HG02571 (cell line): ENCODE data around the gene IDH3G.
"Not testable (repeated sequence)": the region's sequence is repeated elsewhere in the genome, so short reads cannot be mapped to it uniquely, and the experiment has no call there.

Experiments used
- ATAC-seq: cut with Tn5 transposase; IDR thresholded peaks from one replicate; pipeline ENCODE4 v1.9.1; 2021; ENCODE audit warnings: mild to moderate bottlenecking, moderate library complexity; ENCODE audit not compliant: unreplicated experiment

IDH3G gene

GRCh38 chrX:153794018-153794896 is at the start of gene IDH3G, which contains the start of gene SSR4:
IDH3G (minus strand) TSS chrX:153794375; CDS start chrX:153794326, 49 bp downstream.
SSR4 (plus strand) TSS chrX:153794668; CDS start chrX:153794688, 20 bp downstream.
- ATAC-seq: peak; percentile 88

- no peak for ATAC-seq
Measured at GRCh38 chrX:153836921-153837320, 42.7 kb upstream of the IDH3G start.

GRCh38 chrX:153832728-153833127 is 38.6 kb upstream of the IDH3G start:
- ATAC-seq: no peak

- no peak for ATAC-seq
Measured at GRCh38 chrX:153831429-153832150, 37.4 kb upstream of the IDH3G start.

- ATAC-seq: no peak
Measured at GRCh38 chrX:153830640-153831428, 36.7 kb upstream of the IDH3G start.

GRCh38 chrX:153829799-153830639 is 35.8 kb upstream of the IDH3G start, which contains the start of gene PDZD4:
PDZD4 (minus strand) TSS chrX:153830544; CDS start chrX:153830298, 246 bp downstream.
- no peak for ATAC-seq

- no peak for ATAC-seq
Measured at GRCh38 chrX:153829549-153829798, 35.3 kb upstream of the IDH3G start.

- ATAC-seq: no peak
Measured at GRCh38 chrX:153828723-153829548, 34.8 kb upstream of the IDH3G start.

- ATAC-seq: no peak
Measured at GRCh38 chrX:153828308-153828707, 34.1 kb upstream of the IDH3G start.

- no peak for ATAC-seq
Measured at GRCh38 chrX:153827903-153828302, 33.7 kb upstream of the IDH3G start.

- ATAC-seq: no peak
Measured at GRCh38 chrX:153827016-153827415, 32.8 kb upstream of the IDH3G start.

- ATAC-seq: no peak
Measured at GRCh38 chrX:153825042-153825441, 30.9 kb upstream of the IDH3G start.

GRCh38 chrX:153824348-153824747 is 30.2 kb upstream of the IDH3G start:
- no peak for ATAC-seq

- ATAC-seq: no peak
Measured at GRCh38 chrX:153821066-153821465, 26.9 kb upstream of the IDH3G start.

- no peak for ATAC-seq
Measured at GRCh38 chrX:153820601-153821000, 26.4 kb upstream of the IDH3G start.

GRCh38 chrX:153819384-153820040 is 25.3 kb upstream of the IDH3G start:
- no peak for ATAC-seq

GRCh38 chrX:153818571-153819383 is 24.6 kb upstream of the IDH3G start:
- ATAC-seq: no peak

GRCh38 chrX:153818064-153818463 is 23.9 kb upstream of the IDH3G start:
- not testable (repeated sequence) for ATAC-seq
